Measurements from ENCODE around the gene STAMBPL1.

Gene STAMBPL1

DNA sequence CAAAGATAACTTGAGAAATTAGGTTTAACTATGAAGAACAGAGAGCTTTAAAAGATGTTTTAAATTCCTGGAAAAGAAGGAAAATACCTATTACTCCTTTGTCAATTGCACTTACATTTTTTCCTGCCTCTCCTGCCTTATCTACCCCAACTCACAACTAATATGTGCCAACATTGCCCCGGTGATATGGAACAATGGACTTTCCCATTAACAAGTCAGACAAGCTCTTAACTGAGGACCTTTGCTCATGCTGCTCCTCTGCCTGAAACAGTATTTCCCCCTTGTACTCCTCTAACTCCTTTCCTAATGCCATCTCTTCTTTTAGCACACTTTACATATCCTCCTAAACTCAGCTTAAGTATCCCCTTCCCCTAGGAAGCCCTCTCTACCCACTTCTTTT is 77.3 kb downstream of the STAMBPL1 start:
- DNase-seq = no peak

DNA sequence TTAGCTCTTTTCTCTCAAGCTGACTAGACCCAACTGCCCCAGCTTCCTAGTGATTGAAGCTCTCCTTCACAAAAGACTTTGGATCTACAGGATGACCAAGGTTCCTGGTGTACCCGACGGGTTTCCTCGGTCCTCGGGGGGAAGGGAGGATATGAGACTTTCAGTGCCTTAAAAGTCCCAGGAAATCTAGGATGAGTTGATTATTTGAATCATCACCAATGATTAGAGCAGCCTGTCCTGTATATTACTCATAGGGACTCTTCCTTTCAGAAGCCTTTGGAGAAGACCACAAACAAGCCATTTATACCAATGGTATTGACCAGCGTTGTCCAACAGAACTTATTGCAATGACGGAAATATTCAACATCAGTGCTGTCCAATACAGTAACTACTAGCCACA is 78.7 kb downstream of the STAMBPL1 start:
- no peak for DNase-seq

GRCh38 chr10:88960802-88961201 is 80.8 kb downstream of the STAMBPL1 start:
- no peak for DNase-seq

GRCh38 chr10:88961266-88961665 is 81.2 kb downstream of the STAMBPL1 start:
- DNase-seq = no peak

DNA sequence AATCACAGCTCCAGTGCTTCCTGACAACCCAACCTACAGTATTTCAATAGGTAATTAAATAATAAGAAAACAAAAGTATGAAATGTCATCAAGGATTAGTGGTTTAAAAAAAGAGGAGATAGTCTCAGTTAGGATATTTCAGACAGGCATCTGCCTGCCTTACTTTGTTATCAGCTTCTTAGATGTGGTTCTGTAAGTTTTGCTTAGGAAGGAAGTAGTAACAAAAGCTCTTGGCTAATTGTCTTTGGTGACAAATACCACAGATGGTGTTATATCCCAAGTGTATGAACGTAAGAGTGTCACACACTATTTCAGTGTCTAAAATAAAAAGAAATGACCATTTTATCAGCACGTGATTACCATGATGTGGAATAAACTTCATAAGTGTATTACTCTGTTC is 82.3 kb downstream of the STAMBPL1 start:
- no peak for DNase-seq

- no peak for DNase-seq
Measured at GRCh38 chr10:88963318-88963717, 83.3 kb downstream of the STAMBPL1 start.

GRCh38 chr10:88964360-88964759 is 84.3 kb downstream of the STAMBPL1 start:
- DNase-seq = no peak

DNA sequence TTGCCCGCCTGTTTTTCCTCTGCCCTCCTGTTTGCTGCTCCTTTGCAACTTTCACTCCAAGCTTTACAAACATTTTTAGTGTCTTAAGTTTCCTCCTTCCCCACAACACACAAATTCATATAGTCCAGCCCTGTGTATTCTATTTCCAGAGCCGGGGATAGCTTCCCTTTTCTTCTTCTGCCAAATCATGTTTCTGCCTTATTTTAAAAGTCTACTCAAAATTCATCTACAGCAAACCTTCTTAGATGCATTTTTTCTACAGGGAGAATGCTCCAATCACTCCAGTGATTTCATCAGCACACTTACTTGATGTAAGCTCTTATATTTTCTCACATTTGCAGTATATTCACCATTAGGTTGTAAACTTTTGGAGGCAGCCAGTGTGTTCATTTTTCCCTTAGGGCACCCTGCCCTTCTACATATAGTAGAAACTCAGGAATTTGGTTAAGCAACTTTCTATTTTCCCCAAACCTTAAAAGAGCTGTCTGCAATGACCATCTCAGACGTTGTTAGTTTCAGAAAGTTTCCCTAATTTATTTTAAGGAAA is 84.9 kb downstream of the STAMBPL1 start:
- no peak for DNase-seq

- no peak for DNase-seq
Measured at GRCh38 chr10:88966797-88967196, 86.8 kb downstream of the STAMBPL1 start.

- no peak for DNase-seq
Measured at GRCh38 chr10:88968391-88968790, 88.3 kb downstream of the STAMBPL1 start.

GRCh38 chr10:88971221-88972061 is 91.4 kb downstream of the STAMBPL1 start:
- no peak for DNase-seq
